Measurements from ENCODE around the gene OAS2. TPM values are rescaled to one million over a fixed set of nuclear protein-coding genes. Genes with fewer than 3 reads are reported as not detected.

The OAS2 gene
- total and polyA plus RNA-seq, 2 of the 8 experiments (the other 6 are each of a cell fraction or from before 2014, with no cell fraction given), result 0.06 TPM; not detected in 1

DNA sequence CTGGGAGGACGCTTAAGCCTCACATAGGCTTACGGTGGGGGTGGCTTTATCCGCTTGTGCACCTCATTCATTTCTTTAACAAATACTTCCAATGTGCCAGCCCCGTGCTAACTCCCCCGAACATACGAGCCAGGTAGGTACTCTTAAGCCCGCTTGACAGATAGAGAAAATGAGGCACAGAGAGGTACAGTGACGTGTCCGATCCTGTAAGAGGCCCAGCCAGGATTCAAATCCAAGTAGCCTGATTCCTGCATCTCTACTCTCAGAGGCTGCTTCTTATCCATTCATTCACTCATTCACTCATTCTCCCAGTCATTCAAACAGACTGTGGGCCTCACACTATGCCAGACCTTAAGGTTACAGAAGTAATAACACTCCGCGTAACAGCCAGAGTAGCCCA lies 39.6 kb upstream of the OAS2 start:
- peak overlapping the region; percentile 39 to 64 (median 52) for H3K4me3 ChIP-seq (ENCODE audit: extremely low read depth in 1 of 4, insufficient read depth in 2 of 4, low read depth in 3 of 4, low read length in 4 of 4)
- no peaks in the 10 kb centered on the region for H3K36me3 ChIP-seq (ENCODE audit: control insufficient read depth in 2 of 4, insufficient read depth in 4 of 4, low read length in 3 of 4)
- no peak for DNase-seq (ENCODE audit: low read depth in 1 of 2, low spot score in 2 of 2)
- no peak overlapping the region for H3K14ac ChIP-seq (ENCODE audit: insufficient read length)
- H3K23ac ChIP-seq (ENCODE audit: insufficient read length), result no peak overlapping the region
- no peak overlapping the region for H4K91ac ChIP-seq (replicated peaks; ENCODE audit: insufficient read length, low read length)
- H2BK15ac ChIP-seq (ENCODE audit: low read length), result no peak overlapping the region
- no peak overlapping the region for H3K56ac ChIP-seq (replicated peaks; ENCODE audit: insufficient read length, low read depth, low read length)
- H3K4ac ChIP-seq (replicated peaks; ENCODE audit: insufficient read length, low read depth, low read length), result no peak overlapping the region
- ChIA-PET POLR2A (ENCODE audit: partially characterized antibody) (no interaction called here), CTCF (ENCODE audit: partially characterized antibody) (interaction anchor here (1.5 kb wide), 1 partner anchor 152 kb away, joined by 3 read pairs; no protein-coding TSS in a partner anchor)
- no peak overlapping the region for H2AK5ac ChIP-seq (ENCODE audit: low read depth, low read length)
- H4K8ac ChIP-seq (ENCODE audit: extremely low read depth, insufficient read depth, low read length), result peak overlapping the region; percentile 65
- H3K79me1 ChIP-seq (ENCODE audit: low read depth, low read length), result no peaks in the 10 kb centered on the region
- H3K9me3 ChIP-seq (ENCODE audit: insufficient read depth in 2 of 2, low read depth in 1 of 2, low read length in 1 of 2), result no peaks in the 10 kb centered on the region
- H4K20me1 ChIP-seq (replicated peaks in 1 of 2; ENCODE audit: control insufficient read depth in 1 of 2, insufficient read depth in 2 of 2, low read length in 2 of 2), result no peaks in the 10 kb centered on the region
- H2BK12ac ChIP-seq (ENCODE audit: low read depth, low read length), result no peak overlapping the region
- H2AFZ ChIP-seq (ENCODE audit: low read length), result peak overlapping the region; percentile 96
- H3K23me2 ChIP-seq (ENCODE audit: low read depth, low read length), result no peaks in the 10 kb centered on the region; the same call in 1 of the 2 replicates
- 64% methylated on average over 11 of the region's 11 CpGs; no CpG with 5 or more reads in 1 of the 2 experiments for WGBS, 2 experiments (ENCODE audit: extremely low coverage in 1 of 2, insufficient coverage in 1 of 2, insufficient read length in 1 of 2, insufficient replicate concordance in 2 of 2, low coverage in 1 of 2, low lambda C conversion rate in 2 of 2, missing lambda C conversion rate in 1 of 2)
- H2BK5ac ChIP-seq (ENCODE audit: low read depth, low read length), result no peak overlapping the region
- H2BK20ac ChIP-seq (ENCODE audit: low read length), result no peak overlapping the region
- no peak overlapping the region for H4K5ac ChIP-seq (ENCODE audit: insufficient read length, low read depth, low read length)
- peaks cover 0 to 3% (median under 1%) of the 10 kb centered on the region in 4 experiments; a peak in 2 of 7 replicates for H3K4me1 ChIP-seq (replicated peaks in 1 of 4; ENCODE audit: control insufficient read depth in 3 of 4, insufficient read depth in 4 of 4, low read length in 3 of 4)
- H3K18ac ChIP-seq (ENCODE audit: extremely low read depth, low read length), result no peak overlapping the region
- 0 out of 7 replicates have a peak overlapping the region, but pooled peaks of 1 of the 4 experiments have one; percentile 21 for H3K9ac ChIP-seq (replicated peaks in 1 of 4; ENCODE audit: extremely low read depth in 1 of 4, low read depth in 3 of 4, low read length in 3 of 4)
- no peak for FAIRE-seq
- peak overlapping the region; percentile 83 to 84 for H3K4me2 ChIP-seq (ENCODE audit: insufficient read depth in 1 of 2, low read depth in 2 of 2, low read length in 2 of 2)
- no peak overlapping the region for H2BK120ac ChIP-seq (replicated peaks; ENCODE audit: low read depth, low read length)
- H3K27me3 ChIP-seq (replicated peaks in 1 of 4; ENCODE audit: control insufficient read depth in 3 of 4, extremely low read depth in 1 of 4, insufficient read depth in 3 of 4, low read length in 3 of 4), result peaks cover 0 to 15% (median 10%) of the 10 kb centered on the region in 4 experiments; a peak in 6 of 7 replicates
- no peaks in the 10 kb centered on the region for H3K79me2 ChIP-seq (ENCODE audit: control insufficient read depth in 1 of 2, insufficient read depth in 2 of 2, low read length in 2 of 2)
- no peak overlapping the region for H3K27ac ChIP-seq (ENCODE audit: low read depth, low read length)
- no peak for TF ChIP-seq RAD21 (IDR thresholded peaks at IDR 0.05 in 1 of 2, conservative IDR thresholded peaks at IDR 0.05 in 1 of 2; ENCODE audit: low read depth in 2 of 2, low read length in 2 of 2)
- no peak for TF ChIP-seq CHD2 (IDR thresholded peaks at IDR 0.05; ENCODE audit: low read length)
- TF ChIP-seq KDM5A (IDR thresholded peaks at IDR 0.05; ENCODE audit: low read length), result no peak
- TF ChIP-seq SIX5 (IDR thresholded peaks at IDR 0.05; ENCODE audit: low read depth, low read length), result no peak
- TF ChIP-seq, protein P1, sequence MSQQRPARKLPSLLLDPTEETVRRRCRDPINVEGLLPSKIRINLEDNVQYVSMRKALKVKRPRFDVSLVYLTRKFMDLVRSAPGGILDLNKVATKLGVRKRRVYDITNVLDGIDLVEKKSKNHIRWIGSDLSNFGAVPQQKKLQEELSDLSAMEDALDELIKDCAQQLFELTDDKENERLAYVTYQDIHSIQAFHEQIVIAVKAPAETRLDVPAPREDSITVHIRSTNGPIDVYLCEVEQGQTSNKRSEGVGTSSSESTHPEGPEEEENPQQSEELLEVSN (IDR thresholded peaks at IDR 0.05), result no peak
- TF ChIP-seq ZNF274 (IDR thresholded peaks at IDR 0.05; ENCODE audit: borderline replicate concordance, extremely low read depth, low read length), result no peak
- TF ChIP-seq PHF8 (conservative IDR thresholded peaks at IDR 0.05; ENCODE audit: low read depth, low read length), result no peak
- TF ChIP-seq SIRT6 (IDR thresholded peaks at IDR 0.05; ENCODE audit: low read length), result no peak
- TF ChIP-seq SAP30 (IDR thresholded peaks at IDR 0.05; ENCODE audit: insufficient read depth, insufficient replicate concordance, low read length), result no peak
- TF ChIP-seq, protein P2, sequence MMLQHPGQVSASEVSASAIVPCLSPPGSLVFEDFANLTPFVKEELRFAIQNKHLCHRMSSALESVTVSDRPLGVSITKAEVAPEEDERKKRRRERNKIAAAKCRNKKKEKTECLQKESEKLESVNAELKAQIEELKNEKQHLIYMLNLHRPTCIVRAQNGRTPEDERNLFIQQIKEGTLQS (IDR thresholded peaks at IDR 0.05; ENCODE audit: insufficient read depth, low read depth, low read length), result no peak
- TF ChIP-seq EGR1 (IDR thresholded peaks at IDR 0.05; ENCODE audit: borderline replicate concordance, low read depth, low read length), result no peak
- TF ChIP-seq BCL11A (IDR thresholded peaks at IDR 0.05; ENCODE audit: low read depth in 2 of 2, low read length in 2 of 2), result no peak
- no peak for TF ChIP-seq BACH1 (IDR thresholded peaks at IDR 0.05; ENCODE audit: low read length)
